Measurements from ENCODE around the gene NPTN.

Gene NPTN

GRCh38 chr15:73518180-73518862 is 114.9 kb downstream of the NPTN start:
- no peak overlapping the region for H3K4me3 ChIP-seq (ENCODE audit: low read depth, low read length)
- DNase-seq (ENCODE audit: low read depth), result no peak
- TF ChIP-seq MAX (IDR thresholded peaks at IDR 0.05; ENCODE audit: low read depth, low read length) (no peak), MYC (IDR thresholded peaks at IDR 0.05; ENCODE audit: low read depth, low read length) (no peak), POLR2A (IDR thresholded peaks at IDR 0.05; ENCODE audit: extremely low read depth, insufficient read length) (no peak), CTCF (IDR thresholded peaks at IDR 0.05; ENCODE audit: low read depth, low read length) (no peak)

- H3K4me3 ChIP-seq (ENCODE audit: low read depth, low read length), result no peak overlapping the region
- no peak for DNase-seq (ENCODE audit: low read depth)
Observed at GRCh38 chr15:73517566-73517965, 115.6 kb downstream of the NPTN start.

GRCh38 chr15:73515527-73515926 is 117.7 kb downstream of the NPTN start:
- no peak for DNase-seq (ENCODE audit: low read depth)
- H3K4me3 ChIP-seq (ENCODE audit: low read depth, low read length), result no peak overlapping the region
- no peak for TF ChIP-seq MYC (IDR thresholded peaks at IDR 0.05; ENCODE audit: low read depth, low read length)
- no peak for TF ChIP-seq POLR2A (IDR thresholded peaks at IDR 0.05; ENCODE audit: extremely low read depth, insufficient read length)
- TF ChIP-seq CTCF (IDR thresholded peaks at IDR 0.05; ENCODE audit: low read depth, low read length), result no peak
- no peak for TF ChIP-seq MAX (IDR thresholded peaks at IDR 0.05; ENCODE audit: low read depth, low read length)

More at GRCh38 chr15:73517566-73517965, 115.6 kb downstream of the NPTN start:
- no peak for TF ChIP-seq MAX (IDR thresholded peaks at IDR 0.05; ENCODE audit: low read depth, low read length)

All from NB4 (cell line).